Mesothelial cell of epicardium (in vitro differentiated cells): ENCODE measurements around the gene RANBP3. TPM values are rescaled to one million over a fixed set of nuclear protein-coding genes. Genes with fewer than 3 reads are reported as not detected.
"Not testable (repeated sequence)": the region's sequence is repeated elsewhere in the genome, so short reads cannot be mapped to it uniquely, and the experiment has no call there.

Experiments
- DNase-seq, 2 experiments: peaks; one replicate each; pipeline ENCODE4 v3.0.0; 2021; ENCODE audit warnings: low spot score in 2 of 2; ENCODE audit not compliant: unreplicated experiment in 2 of 2
- H3K27ac Mint-ChIP-seq: 2 replicates; pipeline ENCODE4 v1.8.0; 2021; ENCODE audit warnings: mixed read lengths
- H3K27me3 Mint-ChIP-seq: 2 replicates; pipeline ENCODE4 v1.8.0; 2021; ENCODE audit warnings: low read depth, mixed read lengths
- H3K36me3 Mint-ChIP-seq: 2 replicates; pipeline ENCODE4 v1.8.0; 2021; ENCODE audit warnings: mixed read lengths
- H3K4me1 Mint-ChIP-seq: 2 replicates; pipeline ENCODE4 v1.8.0; 2021; ENCODE audit warnings: mixed read lengths
- H3K4me3 Mint-ChIP-seq: 2 replicates; pipeline ENCODE4 v1.8.0; 2021; ENCODE audit warnings: mild to moderate bottlenecking, moderate library complexity, mixed read lengths
- H3K9me3 Mint-ChIP-seq: 2 replicates; pipeline ENCODE4 v1.8.0; 2021; ENCODE audit warnings: mixed read lengths
- CTCF ChIP-seq: fragments of 200-600 bp; sonication (generic); IDR thresholded peaks from one replicate; pipeline ENCODE4 v1.5.0; 2021; ENCODE audit warnings: antibody characterized with exemption; ENCODE audit not compliant: unreplicated experiment
- total RNA-seq: library from RNA; stranded (reverse); gene quantifications from 3 replicates; pipeline ENCODE4 v1.2.1, GENCODE V29; 2021

RANBP3 gene
- total RNA-seq, 1 donor from 2014 or later: 83.3 TPM

DNA sequence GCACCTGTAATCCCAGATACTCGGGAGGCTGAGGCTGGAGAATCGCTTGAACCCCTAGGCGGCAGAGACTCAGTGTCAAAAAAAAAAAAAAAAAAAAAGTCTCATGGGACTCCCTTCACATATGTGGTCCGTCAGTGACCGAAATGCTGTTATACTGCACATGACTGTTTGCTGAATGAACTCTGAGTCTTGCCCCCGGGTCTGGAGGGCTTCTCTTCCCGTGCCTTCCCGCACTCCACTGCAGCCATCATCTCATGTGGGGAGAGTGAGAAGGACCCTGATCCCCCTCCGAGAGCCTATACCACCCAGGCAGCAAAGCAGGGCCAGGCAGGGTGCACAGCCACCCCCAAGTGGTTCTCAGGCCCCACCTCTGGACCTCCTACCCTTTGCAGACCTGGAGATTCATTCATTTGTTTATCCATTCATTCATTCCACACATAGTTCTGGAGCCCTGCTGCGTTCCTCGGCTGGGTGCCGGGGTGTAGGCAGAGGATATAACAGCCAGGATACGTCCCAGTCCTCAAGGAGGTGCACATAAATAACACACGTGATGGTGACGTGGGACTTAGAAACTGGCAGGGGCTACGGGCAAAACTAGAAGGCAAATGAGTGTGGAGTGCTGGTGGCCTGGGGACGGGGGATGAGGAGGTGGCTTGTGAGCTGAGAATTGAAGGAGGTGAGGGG lies 88.5 kb downstream of the RANBP3 start:
- DNase-seq: no peak
- H3K9me3 Mint-ChIP-seq: no peaks in the 10 kb centered on the region
- H3K27me3 Mint-ChIP-seq: peaks cover 8% of the 10 kb centered on the region
- peaks cover 6% of the 10 kb centered on the region for H3K4me1 Mint-ChIP-seq
- H3K4me3 Mint-ChIP-seq: no peak overlapping the region
- TF ChIP-seq CTCF: no peak
- H3K36me3 Mint-ChIP-seq: no peaks in the 10 kb centered on the region
- no peak overlapping the region for H3K27ac Mint-ChIP-seq

DNA sequence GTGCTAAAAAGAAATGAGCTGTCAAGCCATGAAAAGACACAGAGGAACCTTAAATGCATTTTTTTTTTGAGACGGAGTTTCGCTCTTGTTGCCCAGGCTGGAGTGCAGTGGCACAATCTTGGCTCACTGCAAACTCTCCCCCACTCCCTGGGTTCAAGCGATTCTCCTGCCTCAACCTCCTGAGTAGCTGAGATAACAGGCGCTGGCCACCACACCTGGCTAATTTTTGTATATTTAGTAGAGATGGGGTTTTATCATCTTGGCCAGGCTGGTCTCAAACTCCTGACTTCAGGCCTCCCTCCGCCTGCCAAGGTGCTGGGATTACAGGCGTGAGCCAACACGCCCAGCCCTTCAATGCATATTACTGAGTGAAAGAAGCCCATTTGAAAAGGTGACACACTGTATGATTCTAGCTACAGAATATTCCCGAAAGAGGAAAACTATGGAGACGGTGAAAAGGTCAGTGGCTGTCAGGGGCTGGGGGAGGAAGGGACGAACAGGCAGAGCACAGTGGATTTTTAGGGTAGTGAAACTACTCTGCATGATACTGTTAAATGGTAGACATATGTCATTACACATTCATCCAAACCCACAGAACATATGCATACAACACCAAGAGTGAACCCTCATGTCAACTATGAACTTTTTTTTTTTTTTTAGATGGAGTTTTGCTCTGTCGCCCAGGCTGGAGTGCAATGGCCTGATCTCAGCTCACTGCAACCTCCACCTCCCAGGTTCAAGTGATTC lies 93.7 kb downstream of the RANBP3 start:
- H3K4me3 Mint-ChIP-seq, H3K27ac Mint-ChIP-seq, H3K9me3 Mint-ChIP-seq, H3K4me1 Mint-ChIP-seq, H3K27me3 Mint-ChIP-seq, DNase-seq, H3K36me3 Mint-ChIP-seq: not testable (repeated sequence)

GRCh38 chr19:5883157-5883873 lies 94.6 kb downstream of the RANBP3 start:
- not testable (repeated sequence) for H3K27ac Mint-ChIP-seq, H3K4me3 Mint-ChIP-seq, H3K9me3 Mint-ChIP-seq, H3K36me3 Mint-ChIP-seq, H3K27me3 Mint-ChIP-seq, H3K4me1 Mint-ChIP-seq, DNase-seq

- no peaks in the 10 kb centered on the region for H3K27me3 Mint-ChIP-seq
- DNase-seq: no peak
- peaks cover 8% of the 10 kb centered on the region for H3K4me1 Mint-ChIP-seq
- H3K4me3 Mint-ChIP-seq: no peak overlapping the region
- no peak overlapping the region for H3K27ac Mint-ChIP-seq
- H3K9me3 Mint-ChIP-seq: no peaks in the 10 kb centered on the region
- H3K36me3 Mint-ChIP-seq: no peaks in the 10 kb centered on the region
- no peak for TF ChIP-seq CTCF
These were observed 95.4 kb downstream of the RANBP3 start for GRCh38 chr19:5882421-5882968.

GRCh38 chr19:5881543-5882299 lies 96.2 kb downstream of the RANBP3 start:
- Mint-ChIP-seq H3K27ac (no peak overlapping the region), H3K4me3 (no peak overlapping the region), H3K36me3 (no peaks in the 10 kb centered on the region), H3K27me3 (no peaks in the 10 kb centered on the region), H3K9me3 (no peaks in the 10 kb centered on the region), H3K4me1 (peaks cover 9% of the 10 kb centered on the region)
- no peak for DNase-seq
- TF ChIP-seq CTCF: no peak

- H3K9me3 Mint-ChIP-seq: no peaks in the 10 kb centered on the region
- TF ChIP-seq CTCF: no peak
- no peak overlapping the region for H3K4me3 Mint-ChIP-seq
- no peak for DNase-seq
- no peaks in the 10 kb centered on the region for H3K36me3 Mint-ChIP-seq
- no peak overlapping the region for H3K27ac Mint-ChIP-seq
- peaks cover 16% of the 10 kb centered on the region for H3K4me1 Mint-ChIP-seq
- no peaks in the 10 kb centered on the region for H3K27me3 Mint-ChIP-seq
These were observed 97.3 kb downstream of the RANBP3 start for GRCh38 chr19:5880604-5881078.
